Measurements from ENCODE around the gene PPFIA2. TPM values are rescaled to one million over a fixed set of nuclear protein-coding genes. Genes with fewer than 3 reads are reported as not detected.

PPFIA2 gene
- total and polyA plus RNA-seq, 9 of the 15 experiments (the other 6 are each of a cell fraction or from before 2014, with no cell fraction given) = not detected

- 2% methylated on average over 5 of the region's 5 CpGs for WGBS (ENCODE audit: insufficient coverage, low coverage, missing lambda C conversion rate)
- FAIRE-seq = no peak
- in situ Hi-C loops (cut with MboI) = no loop called here
- Histone ChIP-seq H3K4me2 (ENCODE audit: insufficient read depth, low read length) (no peak overlapping the region), H3K27ac (ENCODE audit: extremely low read depth, low read depth, low read length) (no peak overlapping the region), H3K79me2 (ENCODE audit: control insufficient read depth, insufficient read depth, low read length) (no peaks in the 10 kb centered on the region), H3K4me3 (no peak overlapping the region), H3K9me1 (ENCODE audit: control insufficient read depth, insufficient read depth, low read length) (no peaks in the 10 kb centered on the region), H3K4me1 (replicated peaks in 1 of 2; ENCODE audit: control insufficient read depth in 2 of 2, insufficient read depth in 2 of 2, low read length in 2 of 2) (no peaks in the 10 kb centered on the region), H4K20me1 (replicated peaks; ENCODE audit: control insufficient read depth, insufficient read depth, low read length) (no peaks in the 10 kb centered on the region), H3K9me3 (replicated peaks; ENCODE audit: control insufficient read depth, insufficient read depth, low read depth, low read length) (no peaks in the 10 kb centered on the region), H3K36me3 (ENCODE audit: control insufficient read depth, insufficient read depth, low read length) (no peaks in the 10 kb centered on the region), H3K9ac (ENCODE audit: insufficient read depth in 1 of 2, low read depth in 2 of 2, low read length in 2 of 2) (no peak overlapping the region), H2AFZ (ENCODE audit: low read depth, low read length) (no peak overlapping the region), H3K27me3 (ENCODE audit: control insufficient read depth in 2 of 2, insufficient read depth in 2 of 2, low read length in 2 of 2) (no peaks in the 10 kb centered on the region)
- ChIA-PET CTCF (ENCODE audit: low intra/inter-chr PET ratio) (no interaction called here), POLR2A (no interaction called here)
- TF ChIP-seq MECOM (CRISPR knock-in tag; IDR thresholded peaks at IDR 0.05) (no peak), ZNF583 (CRISPR knock-in tag; IDR thresholded peaks at IDR 0.05) (no peak), ZNF133 (CRISPR knock-in tag; IDR thresholded peaks at IDR 0.05) (no peak), TFE3 (CRISPR knock-in tag; IDR thresholded peaks at IDR 0.05) (no peak), HEY1 (CRISPR knock-in tag; IDR thresholded peaks at IDR 0.05; ENCODE audit: borderline replicate concordance) (no peak), ZNF407 (IDR thresholded peaks at IDR 0.05; ENCODE audit: low read depth) (no peak), PHB (CRISPR knock-in tag; IDR thresholded peaks at IDR 0.05) (no peak)
- ATAC-seq = no peak
- DNase-seq (ENCODE audit: extremely low read depth in 1 of 4, low spot score in 3 of 4) = no peak
- no TSS peak for BruUV-seq (replicated peaks)
- intact Hi-C loops (cut with micrococcal nuclease) = no loop called here
Measured at GRCh38 chr12:81546811-81547210, 212.3 kb downstream of the PPFIA2 start.
